Measurements from ENCODE around the gene MRPS2. TPM values are rescaled to one million over a fixed set of nuclear protein-coding genes. Genes with fewer than 3 reads are reported as not detected.

MRPS2 gene
- total and polyA plus RNA-seq, 2 of the 4 experiments (the other 2 are of a cell fraction): 53.1 to 104 TPM

DNA sequence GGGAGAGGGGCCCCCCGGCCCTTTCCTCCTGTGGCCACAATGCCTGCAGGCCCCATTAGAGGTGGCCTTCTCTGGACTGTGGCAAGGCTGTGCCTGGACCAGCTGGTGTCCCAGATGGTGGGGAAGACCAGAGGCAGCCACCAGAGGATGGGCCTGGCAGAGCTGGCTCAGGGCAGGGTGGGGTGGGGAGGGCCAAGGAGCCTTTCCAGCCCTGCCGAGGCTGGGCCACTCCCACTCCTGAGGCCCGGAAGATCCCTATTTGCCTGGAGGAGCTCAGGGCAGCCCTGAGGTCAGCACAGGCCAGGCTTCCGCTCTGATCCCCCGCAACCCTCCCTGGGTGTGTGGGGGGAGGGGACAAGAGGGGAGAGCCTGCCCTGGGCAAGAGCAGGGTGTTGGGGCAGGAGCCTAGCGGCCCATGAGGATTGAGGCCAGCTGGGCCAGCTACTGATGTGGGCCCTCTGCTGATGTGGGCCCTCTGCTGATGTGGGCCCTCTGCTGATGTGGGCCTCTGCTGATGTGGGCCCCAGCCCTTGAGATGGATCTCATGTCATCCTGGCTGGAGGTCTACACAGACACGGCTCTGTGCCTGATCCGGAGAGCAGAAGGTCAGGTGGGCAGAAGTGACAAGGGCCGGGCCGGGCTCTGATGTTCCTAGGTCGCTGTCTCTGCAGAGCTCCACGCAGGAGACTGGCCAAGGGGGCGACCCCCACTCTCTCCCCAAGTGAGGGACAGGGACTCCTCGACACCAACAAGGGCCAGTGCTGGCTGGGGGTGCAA lies 6.0 kb downstream of the MRPS2 start:
- Histone ChIP-seq H3K56ac (ENCODE audit: extremely low read depth, insufficient read depth, low read length) (no peak overlapping the region), H2BK20ac (ENCODE audit: low read depth, low read length) (no peak overlapping the region), H2BK120ac (ENCODE audit: low read depth, low read length) (no peak overlapping the region), H3K4me3 (ENCODE audit: insufficient read depth, low read depth, low read length) (no peak overlapping the region), H2AFZ (replicated peaks; ENCODE audit: low read length, poor library complexity) (no peak overlapping the region), H3K4me1 (ENCODE audit: control insufficient read depth, insufficient read depth, low read length) (peaks cover 5% of the 10 kb centered on the region; the same call in 1 of the 2 replicates), H3K14ac (replicated peaks; ENCODE audit: low read depth, low read length) (no peak overlapping the region), H3K9ac (ENCODE audit: low read depth, low read length) (no peak overlapping the region), H3K9me3 (ENCODE audit: control insufficient read depth, insufficient read depth, low read length) (no peaks in the 10 kb centered on the region), H4K20me1 (ENCODE audit: insufficient read depth, low read length) (peaks cover 32% of the 10 kb centered on the region), H3K4ac (ENCODE audit: low read depth, low read length) (no peak overlapping the region), H4K91ac (ENCODE audit: insufficient read depth, low read depth, low read length) (no peak overlapping the region), H3K27ac (ENCODE audit: insufficient read depth, low read length) (no peak overlapping the region), H3K27me3 (ENCODE audit: control insufficient read depth, insufficient read depth, low read length) (peaks cover 2% of the 10 kb centered on the region; the same call in 1 of the 2 replicates), H3K18ac (ENCODE audit: low read depth, low read length) (no peak overlapping the region), H3K79me1 (ENCODE audit: low read depth in 1 of 2, low read length in 2 of 2) (peaks cover 4 to 31% of the 10 kb centered on the region in 2 experiments), H2BK5ac (ENCODE audit: low read depth, low read length, poor library complexity, severe bottlenecking) (no peak overlapping the region), H3K23ac (ENCODE audit: low read depth, low read length) (no peak overlapping the region), H4K5ac (ENCODE audit: low read depth, low read length) (no peak overlapping the region), H3K9me1 (ENCODE audit: insufficient read depth, low read length) (no peaks in the 10 kb centered on the region), H2AK9ac (replicated peaks; ENCODE audit: low read depth, low read length, poor library complexity) (peak overlapping the region; percentile 55), H2BK15ac (ENCODE audit: low read depth, low read length) (no peak overlapping the region), H2AK5ac (ENCODE audit: low read depth, low read length) (no peak overlapping the region), H3K4me2 (ENCODE audit: low read depth, low read length) (no peak overlapping the region), H3K36me3 (ENCODE audit: control insufficient read depth, insufficient read depth, low read length) (peaks cover 27% of the 10 kb centered on the region), H4K8ac (ENCODE audit: low read depth in 2 of 2, low read length in 2 of 2) (no peak overlapping the region)
- ChIA-PET CTCF (no interaction called here), POLR2A (ENCODE audit: unreplicated experiment) (no interaction called here)
- BruUV-seq (replicated peaks): no TSS peak
- 0 out of 2 replicates have a peak, but pooled peaks have one; percentile 7 for ATAC-seq (ENCODE audit: low read depth)
- dilution Hi-C loops (cut with HindIII; ENCODE audit: low sequenced_read_pairs, unreplicated experiment): no loop called here
- WGBS, 2 experiments (ENCODE audit: extremely low coverage in 2 of 2, insufficient read length in 1 of 2): 60% methylated on average over 1 of the region's 14 CpGs; no CpG with 5 or more reads in 1 of the 2 experiments
- DNase-seq: no peak
- intact Hi-C loops (cut with micrococcal nuclease): no loop called here
- in situ Hi-C loops (cut with MboI; ENCODE audit: low sequenced_read_pairs): no loop called here
- TF ChIP-seq NFE2L2 (IDR thresholded peaks at IDR 0.05; ENCODE audit: low read depth, low read length): no peak
- no peak for TF ChIP-seq RFX5 (IDR thresholded peaks at IDR 0.05; ENCODE audit: low read depth, low read length)
- no peak for TF ChIP-seq CHD1 (IDR thresholded peaks at IDR 0.05; ENCODE audit: low read depth, low read length)
- TF ChIP-seq FOS (IDR thresholded peaks at IDR 0.05; ENCODE audit: low read depth, low read length): no peak
- no peak for TF ChIP-seq ELK1 (IDR thresholded peaks at IDR 0.05; ENCODE audit: borderline replicate concordance, low read depth, low read length)
- no peak for TF ChIP-seq POLR2A (IDR thresholded peaks at IDR 0.05; ENCODE audit: low read depth, low read length)
- no peak for TF ChIP-seq SMC3 (IDR thresholded peaks at IDR 0.05; ENCODE audit: low read depth, low read length)
- TF ChIP-seq, protein P1, sequence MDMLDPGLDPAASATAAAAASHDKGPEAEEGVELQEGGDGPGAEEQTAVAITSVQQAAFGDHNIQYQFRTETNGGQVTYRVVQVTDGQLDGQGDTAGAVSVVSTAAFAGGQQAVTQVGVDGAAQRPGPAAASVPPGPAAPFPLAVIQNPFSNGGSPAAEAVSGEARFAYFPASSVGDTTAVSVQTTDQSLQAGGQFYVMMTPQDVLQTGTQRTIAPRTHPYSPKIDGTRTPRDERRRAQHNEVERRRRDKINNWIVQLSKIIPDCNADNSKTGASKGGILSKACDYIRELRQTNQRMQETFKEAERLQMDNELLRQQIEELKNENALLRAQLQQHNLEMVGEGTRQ (IDR thresholded peaks at IDR 0.05; ENCODE audit: low read depth, low read length): no peak
- no peak for TF ChIP-seq CEBPB (IDR thresholded peaks at IDR 0.05; ENCODE audit: low read depth, low read length)
- no peak for TF ChIP-seq RCOR1 (IDR thresholded peaks at IDR 0.05; ENCODE audit: insufficient replicate concordance, low read length)
- no peak for TF ChIP-seq BHLHE40 (IDR thresholded peaks at IDR 0.05; ENCODE audit: low read depth, low read length)
- TF ChIP-seq MAZ (IDR thresholded peaks at IDR 0.05; ENCODE audit: borderline replicate concordance, low read depth, low read length): no peak
- TF ChIP-seq RAD21 (IDR thresholded peaks at IDR 0.05; ENCODE audit: low read length): no peak
- no peak for TF ChIP-seq MXI1 (IDR thresholded peaks at IDR 0.05; ENCODE audit: borderline replicate concordance, low read depth, low read length)
- no peak for TF ChIP-seq MAFK (IDR thresholded peaks at IDR 0.05; ENCODE audit: low read depth, low read length)
